ENCODE results near the gene PRICKLE2. TPM values are rescaled to one million over a fixed set of nuclear protein-coding genes. Genes with fewer than 3 reads are reported as not detected.

PRICKLE2 gene
- polyA plus RNA-seq, 3 donors = 18.1 to 20.5 (median 19.5) TPM

DNA sequence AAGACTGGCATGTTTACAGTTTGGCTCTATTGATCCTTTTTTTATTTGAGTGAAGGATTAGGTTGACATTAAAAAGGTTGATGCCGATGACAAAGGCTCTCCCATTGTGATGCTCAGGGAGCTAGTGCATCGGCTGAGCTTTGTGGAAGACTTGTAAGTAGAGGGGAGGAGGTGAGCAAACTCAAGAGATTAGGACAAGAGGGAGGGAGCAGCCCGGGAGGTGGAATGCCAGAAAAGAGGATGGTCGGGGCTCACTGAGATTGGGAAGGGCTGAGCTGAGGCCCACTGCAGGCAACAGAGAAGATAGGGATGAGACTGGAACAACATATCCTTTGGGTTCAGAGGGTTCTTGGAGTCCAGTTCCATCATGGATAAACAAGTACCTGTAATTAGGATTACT, 175.4 kb downstream of the PRICKLE2 start:
- DNase-seq (ENCODE audit: extremely low read depth in 1 of 11, low read depth in 9 of 11, low spot score in 4 of 11) = no peak

DNA sequence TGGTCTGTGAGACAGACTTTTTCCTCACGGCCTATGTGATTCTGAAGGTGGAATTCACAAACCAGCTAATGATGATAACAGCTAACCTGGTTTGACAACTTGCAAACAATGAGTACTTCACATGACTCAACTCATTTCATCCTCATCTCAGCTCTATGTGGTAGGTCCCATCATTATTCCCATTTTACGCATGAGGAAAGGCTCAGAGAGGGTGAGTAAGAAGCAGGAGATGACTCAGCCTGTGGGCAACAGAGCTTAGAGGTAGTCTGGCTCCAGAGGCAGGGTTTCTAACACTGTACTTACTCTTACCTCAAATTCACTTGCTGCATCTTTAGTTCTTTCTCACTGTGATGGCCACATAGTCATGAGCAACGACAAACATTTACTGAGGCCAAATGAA, 176.1 kb downstream of the PRICKLE2 start:
- DNase-seq (ENCODE audit: extremely low read depth in 1 of 11, low read depth in 9 of 11, low spot score in 4 of 11) = no peak

DNA sequence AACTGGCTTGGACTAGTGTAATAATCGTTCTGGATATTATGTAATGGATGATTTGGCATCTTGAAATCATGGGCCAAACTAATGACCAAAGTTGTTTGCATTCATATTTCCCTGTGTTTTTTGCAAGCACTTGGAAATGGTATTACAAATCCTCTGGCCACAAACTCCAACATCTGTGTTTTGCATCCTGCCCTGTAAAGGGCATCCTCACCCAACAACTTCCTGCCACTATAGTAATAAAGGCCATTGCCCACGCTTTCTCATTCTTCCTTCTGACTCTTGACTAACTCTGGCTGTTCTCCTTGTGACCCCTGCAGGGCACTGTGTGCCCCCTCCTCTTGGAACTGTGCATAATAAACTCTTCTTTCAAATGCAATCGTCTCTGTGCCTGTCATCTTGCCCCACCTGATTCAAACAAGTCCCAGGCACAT, 176.6 kb downstream of the PRICKLE2 start:
- no peak for DNase-seq (ENCODE audit: extremely low read depth in 1 of 11, low read depth in 9 of 11, low spot score in 4 of 11)

DNA sequence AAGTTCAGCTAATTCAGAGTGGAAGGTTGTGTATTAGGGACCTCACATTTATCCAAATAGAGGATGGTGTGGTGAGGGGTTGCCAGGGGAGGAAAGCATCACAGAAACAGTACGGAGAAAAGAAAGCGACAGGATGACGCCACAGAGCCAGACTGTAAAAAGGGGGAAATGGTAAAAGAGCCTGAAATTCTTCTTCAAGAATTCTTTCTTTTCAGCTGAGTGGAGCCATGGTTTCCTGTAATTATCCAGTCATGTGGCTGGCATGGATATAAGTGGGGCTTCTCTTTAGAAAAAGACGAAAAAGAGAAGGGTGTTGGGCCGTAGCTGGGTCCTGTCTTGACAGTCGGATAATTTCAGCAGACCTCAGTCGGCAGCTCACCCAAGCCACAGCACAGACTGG, 177.5 kb downstream of the PRICKLE2 start:
- DNase-seq (ENCODE audit: extremely low read depth in 1 of 11, low read depth in 9 of 11, low spot score in 4 of 11) = no peak

DNA sequence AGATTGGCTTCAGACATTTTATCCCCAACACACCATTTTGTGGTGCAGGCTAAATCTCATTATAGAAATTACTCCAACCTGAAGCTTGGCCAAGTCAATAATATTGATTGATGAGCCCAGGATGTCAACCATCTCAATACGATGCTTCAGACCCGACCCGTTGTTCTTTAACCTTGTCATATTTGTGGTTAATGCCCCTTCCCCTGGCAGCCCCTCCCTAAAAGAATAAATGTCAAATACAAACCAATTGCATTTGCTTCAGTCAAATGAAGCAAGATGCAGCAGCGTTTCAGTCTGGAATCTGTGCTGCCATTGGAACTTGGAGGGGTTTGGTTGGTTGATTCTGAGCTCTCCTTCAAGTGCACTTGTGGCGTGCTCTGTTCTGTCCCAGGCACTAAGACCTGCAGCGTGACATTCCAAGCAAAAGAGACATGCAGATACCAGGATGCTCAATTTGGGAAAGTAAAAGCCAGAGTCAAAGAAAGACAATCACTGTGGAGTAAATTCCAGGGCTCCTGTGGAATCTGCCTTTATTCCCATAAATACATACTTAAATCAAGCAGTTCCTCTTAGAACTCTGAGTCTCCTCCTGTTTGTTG, 178.2 kb downstream of the PRICKLE2 start:
- DNase-seq (ENCODE audit: extremely low read depth in 1 of 11, low read depth in 9 of 11, low spot score in 4 of 11) = no peak

DNA sequence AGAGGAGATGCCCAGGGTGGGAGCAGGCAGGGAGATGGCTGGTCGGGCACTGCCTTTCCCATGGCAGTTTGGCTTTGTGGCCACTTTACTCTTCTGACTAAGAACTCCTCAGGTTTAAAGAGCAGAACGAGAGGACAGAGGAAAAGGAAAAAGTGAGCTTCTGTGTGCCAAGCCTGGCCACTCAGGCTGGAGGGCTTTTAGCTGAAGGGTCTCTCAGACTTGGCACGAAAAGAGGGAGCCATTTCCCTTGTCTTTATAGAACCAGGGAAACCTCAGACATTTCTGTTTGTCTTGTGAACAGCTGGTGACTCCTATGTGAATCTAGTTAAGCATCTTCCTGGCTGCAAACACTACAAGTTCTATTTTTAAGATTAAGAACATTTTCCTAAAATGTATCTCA, 178.7 kb downstream of the PRICKLE2 start:
- no peak for DNase-seq (ENCODE audit: extremely low read depth in 1 of 11, low read depth in 9 of 11, low spot score in 4 of 11)

DNA sequence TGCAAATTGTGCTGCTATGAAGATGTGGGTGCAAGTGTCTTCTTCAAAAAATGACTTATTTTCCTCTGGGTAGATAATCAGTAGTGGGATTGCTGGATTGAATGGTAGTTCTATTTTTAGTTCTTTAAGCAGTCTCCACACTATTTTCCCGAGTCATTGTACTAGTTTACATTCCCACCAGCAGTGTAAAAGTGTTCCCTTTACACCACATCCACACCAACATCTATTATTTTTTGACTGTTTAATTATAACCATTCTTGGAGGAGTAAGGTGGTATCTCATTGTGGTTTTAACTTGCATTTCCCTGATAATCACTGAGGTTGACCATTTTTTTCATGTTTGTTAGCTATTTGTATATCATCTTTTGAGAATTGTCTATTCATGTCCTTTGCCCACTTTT, 182.3 kb downstream of the PRICKLE2 start:
- no peak for DNase-seq (ENCODE audit: extremely low read depth in 1 of 11, low read depth in 9 of 11, low spot score in 4 of 11)

Other genes with a start within 250 kb of the PRICKLE2 start
- 100 to 1,000 TPM; 107 to 139 (median 111) TPM for gene PSMD6, start 202.0 kb downstream of the PRICKLE2 start, polyA plus RNA-seq (ENCODE audit: insufficient read length in 3 of 3)